Common myeloid progenitor, CD34-positive (primary cell): Measurements from ENCODE around the gene MAGEA1.

ENCODE experiments used
- CTCF ChIA-PET: fragments of 350-600 bp; sonication (Branson Sonifier 250); formaldehyde crosslinking; loops from one replicate; lab custom pipeline; 2021; ENCODE audit warnings: antibody characterized with exemption; lab: Charles Lee
- POLR2A ChIA-PET: fragments of 350-600 bp; sonication (Branson Sonifier 250); formaldehyde crosslinking; loops from one replicate; lab custom pipeline; 2021; ENCODE audit warnings: antibody characterized with exemption; lab: Charles Lee
- DNase-seq, 3 donors: peaks; one replicate each; pipeline versions ENCODE4 v3.0.0 to v3.0.0-alpha.2; 2013
- H3K27ac ChIP-seq, 2 experiments: 1 replicate in 1 of 2; 2 replicates in 1 of 2; pipeline ENCODE4 v1.7.0; 2013; ENCODE audit warnings: inconsistent platforms in 2 of 2, low read length in 2 of 2, mild to moderate bottlenecking in 2 of 2, low read depth in 1 of 2, moderate library complexity in 1 of 2; ENCODE audit not compliant: severe bottlenecking in 2 of 2, insufficient read depth in 1 of 2, poor library complexity in 1 of 2
- H3K27me3 ChIP-seq, 5 experiments: replicated peaks in 2 of 5; 1 replicate in 3 of 5; 2 replicates in 2 of 5; pipeline versions ENCODE4 v1.6.1 to v1.7.0; 2013; ENCODE audit warnings: low read length in 4 of 5, mild to moderate bottlenecking in 2 of 5, moderate library complexity in 2 of 5, inconsistent platforms in 1 of 5; ENCODE audit not compliant: insufficient read depth in 5 of 5, control insufficient read depth in 4 of 5
- H3K36me3 ChIP-seq, 4 experiments: 1 replicate in 2 of 4; 2 replicates in 2 of 4; pipeline versions ENCODE4 v1.6.1 to v1.7.0; 2013; ENCODE audit warnings: low read length in 3 of 4, control low read depth in 1 of 4, mild to moderate bottlenecking in 1 of 4; ENCODE audit not compliant: control insufficient read depth in 4 of 4, insufficient read depth in 4 of 4
- H3K4me1 ChIP-seq, 4 experiments: 1 replicate in 3 of 4; 2 replicates in 1 of 4; pipeline versions ENCODE4 v1.6.1 to v1.7.1; 2013; ENCODE audit warnings: low read length in 3 of 4, mild to moderate bottlenecking in 3 of 4, control low read depth in 1 of 4, inconsistent platforms in 1 of 4, moderate library complexity in 1 of 4; ENCODE audit not compliant: control insufficient read depth in 4 of 4, insufficient read depth in 4 of 4; ENCODE audit errors: control extremely low read depth in 1 of 4
- H3K4me3 ChIP-seq, 7 experiments: 1 replicate in 4 of 7; 2 replicates in 3 of 7; pipeline versions ENCODE4 v1.5.1 to v1.7.0; 2013; ENCODE audit warnings: mild to moderate bottlenecking in 7 of 7, low read length in 6 of 7, moderate library complexity in 6 of 7, inconsistent platforms in 2 of 7, low read depth in 2 of 7, control low read depth in 1 of 7; ENCODE audit not compliant: insufficient read depth in 4 of 7, control insufficient read depth in 1 of 7; ENCODE audit errors: extremely low read depth in 1 of 7
- H3K9me3 ChIP-seq, 5 experiments: 1 replicate in 4 of 5; 2 replicates in 1 of 5; pipeline versions ENCODE4 v1.6.1 to v1.7.1; 2013; ENCODE audit warnings: low read length in 4 of 5, mild to moderate bottlenecking in 2 of 5, inconsistent platforms in 1 of 5, low read depth in 1 of 5, moderate library complexity in 1 of 5; ENCODE audit not compliant: control insufficient read depth in 4 of 5, insufficient read depth in 2 of 5; ENCODE audit errors: control extremely low read depth in 1 of 5
- WGBS: methylation state at CpG from one replicate; pipeline ENCODE4 v1.1.5; 2013; ENCODE audit not compliant: insufficient coverage; 5-methylcytosine and 5-hydroxymethylcytosine counted together

MAGEA1 gene

DNA sequence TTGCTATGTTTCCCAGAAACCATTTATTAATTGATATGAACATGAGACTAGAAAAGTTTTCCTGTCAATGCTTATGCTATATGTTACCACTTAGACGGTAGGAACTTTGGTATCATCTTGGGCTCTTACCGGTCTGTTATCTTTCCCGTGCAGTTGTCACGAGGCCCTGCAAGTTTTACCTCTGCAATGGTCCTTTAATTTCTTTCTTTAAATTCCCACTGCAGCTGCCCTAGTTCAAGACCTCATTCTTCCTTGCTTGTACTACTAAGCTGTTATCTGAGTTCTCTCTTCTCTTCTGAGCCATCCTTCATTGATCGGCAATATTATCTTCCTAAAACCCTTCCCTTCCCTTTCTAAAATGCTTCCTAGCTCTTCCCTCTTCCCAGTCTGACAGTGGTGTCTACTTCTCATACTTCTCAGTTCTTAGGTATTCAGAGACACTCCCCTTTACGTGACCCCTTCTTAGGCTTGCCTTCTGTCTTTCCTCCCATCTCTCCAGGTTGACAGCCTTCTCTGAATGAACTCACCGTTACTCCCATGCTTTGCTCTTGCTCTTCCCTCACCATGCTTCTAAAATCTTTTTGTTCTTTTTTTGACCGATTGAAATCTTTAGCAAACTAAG lies 27.5 kb downstream of the MAGEA1 start:
- H3K27ac ChIP-seq = no peak overlapping the region
- no peaks in the 10 kb centered on the region for H3K4me1 ChIP-seq
- peaks cover 0 to 5% (median 2%) of the 10 kb centered on the region in 5 experiments for H3K9me3 ChIP-seq
- ChIA-PET CTCF (no interaction called here), POLR2A (no interaction called here)
- no peak overlapping the region for H3K4me3 ChIP-seq
- H3K27me3 ChIP-seq = peaks cover 0 to 2% (median 0%) of the 10 kb centered on the region in 5 experiments
- DNase-seq = no peak
- H3K36me3 ChIP-seq = no peaks in the 10 kb centered on the region
- WGBS = 80% methylated on average over 8 of the region's 8 CpGs

DNA sequence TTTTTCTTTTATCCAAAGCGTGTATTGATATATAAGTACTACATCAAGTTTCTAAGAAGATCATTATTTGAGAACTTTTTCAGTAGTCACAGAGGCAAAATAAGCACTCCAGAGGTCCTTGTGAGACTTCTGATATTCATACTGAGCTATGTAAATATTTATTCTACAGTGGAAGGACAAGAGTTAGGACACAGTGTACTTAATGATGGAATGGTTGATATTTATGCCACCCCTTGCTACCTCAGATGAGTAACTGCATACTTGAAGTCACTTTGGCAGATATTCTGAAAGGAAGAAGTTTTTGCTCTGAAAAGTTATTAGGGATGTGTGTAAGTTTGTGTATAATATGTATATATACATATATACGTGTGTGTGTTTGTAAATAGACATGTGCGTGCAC lies 30.3 kb downstream of the MAGEA1 start:
- Histone ChIP-seq H3K4me1 (no peaks in the 10 kb centered on the region), H3K9me3 (peaks cover 0 to 14% (median 1%) of the 10 kb centered on the region in 5 experiments), H3K36me3 (no peaks in the 10 kb centered on the region), H3K27ac (no peak overlapping the region), H3K27me3 (peaks cover 0 to 2% (median 0%) of the 10 kb centered on the region in 5 experiments), H3K4me3 (no peak overlapping the region)
- WGBS = no CpG with 5 or more reads among the region's 3 CpGs
- ChIA-PET POLR2A (no interaction called here), CTCF (no interaction called here)
- DNase-seq = no peak

DNA sequence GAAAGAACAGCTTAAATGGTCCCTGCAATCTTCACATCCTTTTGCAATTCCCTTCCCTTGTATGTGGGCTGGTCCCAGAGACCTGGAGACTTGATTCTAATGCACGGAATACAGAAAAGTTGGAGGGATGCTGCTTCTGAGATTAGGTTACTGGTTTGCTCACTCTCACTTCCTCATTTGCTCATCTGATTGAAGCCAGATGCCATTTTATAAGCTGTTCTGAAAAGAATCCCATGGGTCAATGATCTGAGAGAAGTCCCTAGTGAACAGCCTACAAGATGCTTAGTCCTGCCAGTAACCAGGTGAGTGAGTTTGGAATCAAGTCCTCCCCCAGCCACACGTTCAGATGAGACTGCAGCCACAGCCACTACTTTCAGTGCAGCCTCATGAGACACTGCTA lies 35.9 kb downstream of the MAGEA1 start:
- Histone ChIP-seq H3K36me3 (no peaks in the 10 kb centered on the region), H3K4me1 (no peaks in the 10 kb centered on the region), H3K27me3 (peaks cover 0 to 12% (median 0%) of the 10 kb centered on the region in 5 experiments), H3K27ac (no peak overlapping the region), H3K9me3 (peaks cover 0 to 14% (median 0%) of the 10 kb centered on the region in 5 experiments), H3K4me3 (no peak overlapping the region)
- no peak for DNase-seq
- ChIA-PET POLR2A (no interaction called here), CTCF (no interaction called here)
- 60% methylated on average over 1 of the region's 2 CpGs for WGBS

DNA sequence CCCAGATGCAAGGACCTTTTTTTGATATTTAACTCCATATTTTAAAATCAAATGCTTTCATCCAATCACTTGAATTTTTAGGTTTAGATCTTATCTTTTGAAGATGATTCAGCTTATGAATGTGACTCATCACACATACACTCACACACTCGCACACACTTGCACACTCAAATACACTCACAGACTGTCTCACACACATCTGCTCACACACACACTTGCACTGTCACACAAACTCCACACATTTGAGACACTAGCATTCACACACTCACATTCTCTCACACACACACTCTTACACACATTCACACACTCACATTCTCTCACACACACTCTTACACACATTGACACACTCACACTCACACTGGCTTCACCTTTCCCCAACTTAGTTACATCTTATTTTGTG lies 37.8 kb downstream of the MAGEA1 start:
- no peak for DNase-seq
- H3K4me1 ChIP-seq = no peaks in the 10 kb centered on the region
- POLR2A ChIA-PET = no interaction called here
- CTCF ChIA-PET = no interaction called here
- no CpG with 5 or more reads among the region's 1 CpG for WGBS
- H3K9me3 ChIP-seq = peaks cover 0 to 6% (median 0%) of the 10 kb centered on the region in 5 experiments
- no peak overlapping the region for H3K27ac ChIP-seq
- H3K36me3 ChIP-seq = no peaks in the 10 kb centered on the region
- H3K4me3 ChIP-seq = no peak overlapping the region
- H3K27me3 ChIP-seq = peaks cover 0 to 10% (median 0%) of the 10 kb centered on the region in 5 experiments

DNA sequence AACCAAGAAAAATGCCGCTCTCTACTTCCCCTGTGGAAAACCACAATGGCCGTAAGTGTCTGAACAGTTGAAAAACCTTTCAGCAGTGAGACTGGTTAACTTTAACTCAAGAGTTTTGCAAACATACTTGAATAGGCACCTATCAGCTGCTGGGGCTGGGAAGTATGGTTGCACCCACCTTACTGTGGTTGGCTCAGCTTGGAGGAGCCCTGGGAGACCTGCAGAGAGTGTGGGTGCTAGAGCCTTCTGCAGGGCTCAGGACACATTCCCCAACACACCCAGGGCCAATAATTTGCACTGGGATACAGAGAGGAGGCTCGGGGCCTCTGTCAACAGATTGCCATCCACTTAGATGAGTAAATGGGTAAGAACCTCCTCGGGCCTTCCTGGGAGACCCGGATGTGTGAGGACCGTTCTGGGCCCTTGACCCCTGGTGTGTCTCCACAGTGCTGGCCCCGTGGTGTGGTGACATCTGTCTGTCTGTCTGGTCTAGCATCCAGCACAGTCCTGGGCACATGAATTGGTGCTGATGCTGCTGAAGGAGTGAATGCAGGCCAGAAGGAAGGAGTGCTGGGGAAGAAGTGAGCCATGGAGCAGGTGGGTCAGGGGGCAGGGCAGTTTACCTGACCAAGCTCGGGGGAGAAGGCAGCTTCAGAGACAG lies 46.5 kb downstream of the MAGEA1 start:
- no peak overlapping the region for H3K4me3 ChIP-seq
- no peaks in the 10 kb centered on the region for H3K9me3 ChIP-seq
- H3K36me3 ChIP-seq = no peaks in the 10 kb centered on the region
- peaks cover 0 to 2% (median 0%) of the 10 kb centered on the region in 4 experiments for H3K4me1 ChIP-seq
- DNase-seq = no peak
- ChIA-PET POLR2A (no interaction called here), CTCF (no interaction called here)
- peaks cover 0 to 7% (median 2%) of the 10 kb centered on the region in 5 experiments for H3K27me3 ChIP-seq
- no peak overlapping the region for H3K27ac ChIP-seq
- WGBS = 91% methylated on average over 8 of the region's 8 CpGs

DNA sequence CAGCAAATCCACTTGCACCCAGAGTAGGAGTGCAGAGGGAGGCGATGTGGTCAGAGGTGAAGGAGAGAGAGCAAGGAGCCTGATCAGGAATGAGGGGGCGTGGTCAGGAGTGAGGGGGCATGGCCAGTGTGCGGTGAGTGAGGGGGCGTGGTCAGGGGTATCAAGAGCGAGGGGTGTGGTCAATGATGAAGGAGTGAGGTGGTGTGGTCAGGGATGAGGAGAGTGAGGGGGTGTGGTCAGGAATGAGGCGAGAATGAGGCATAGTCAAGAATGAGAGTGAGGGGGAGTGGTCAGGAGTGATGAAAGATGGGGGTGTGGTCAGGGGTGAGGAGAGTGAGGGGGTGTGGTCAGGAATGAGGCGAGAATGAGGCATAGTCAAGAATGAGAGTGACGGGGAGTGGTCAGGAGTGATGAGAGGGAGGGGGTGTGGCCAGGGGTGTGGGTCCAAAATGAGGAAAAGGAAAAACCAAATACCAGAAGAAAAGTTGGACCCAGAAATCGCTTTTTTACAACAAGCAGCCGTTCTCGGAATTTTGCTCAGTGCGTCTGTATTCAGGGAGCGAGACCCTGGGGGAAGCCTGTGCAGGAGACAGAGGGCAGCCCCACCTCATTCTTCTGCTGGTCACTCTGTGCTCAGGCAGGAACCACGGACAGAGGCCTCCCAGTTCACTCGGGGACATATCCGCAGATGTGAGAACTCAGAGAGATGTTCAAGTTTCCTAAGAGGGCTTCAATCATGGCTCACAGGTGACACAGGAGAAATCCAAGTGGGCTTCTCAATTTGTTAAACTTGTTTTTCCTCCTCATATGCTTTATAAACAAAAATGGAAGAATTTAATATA lies 47.5 kb downstream of the MAGEA1 start:
- 45% methylated on average over 16 of the region's 16 CpGs for WGBS
- POLR2A ChIA-PET = no interaction called here
- peak; percentile 22 to 57 (median 54) for DNase-seq
- Histone ChIP-seq H3K27ac (no peak overlapping the region), H3K36me3 (no peaks in the 10 kb centered on the region), H3K4me1 (peaks cover 0 to 2% (median 0%) of the 10 kb centered on the region in 4 experiments), H3K4me3 (peak overlapping the region in 3 of 7 experiments; percentile 25 to 63 (median 34)), H3K27me3 (peaks cover 0 to 7% (median 2%) of the 10 kb centered on the region in 5 experiments), H3K9me3 (no peaks in the 10 kb centered on the region)
- CTCF ChIA-PET = no interaction called here
